OCI-LY7 (cell line): Measurements from ENCODE around the gene SLC12A8. TPM values are rescaled to one million over a fixed set of nuclear protein-coding genes. Genes with fewer than 3 reads are reported as not detected.

Experiments
- BruUV-seq: library from RNA; stranded (reverse); fragments of 400-500 nt; replicated peaks from 2 replicates; lab custom pipeline; 2021; lab: Mats Ljungman, UMichigan
- CTCF ChIA-PET: fragments of 300-600 bp; sonication (Branson Sonifier 250); formaldehyde crosslinking; loops from one replicate; lab custom pipeline; 2022; ENCODE audit warnings: antibody characterized with exemption; ENCODE audit not compliant: unreplicated experiment; lab: Charles Lee
- POLR2A ChIA-PET: fragments of 300-600 bp; sonication (Branson Sonifier 250); formaldehyde crosslinking; loops from one replicate; lab custom pipeline; 2022; ENCODE audit warnings: antibody characterized with exemption; lab: Charles Lee
- DNase-seq: peaks from one replicate; pipeline ENCODE4 v3.0.0-alpha.2; 2015; ENCODE audit warnings: low spot score
- H2AFZ ChIP-seq: fragments of 200-600 bp; sonication (generic), shearing (Covaris generic); 2 replicates; pipeline ENCODE4 v1.6.1; 2014; ENCODE audit warnings: mild to moderate bottlenecking, antibody characterized with exemption, low read length, moderate library complexity
- H3K27ac ChIP-seq: fragments of 200-600 bp; sonication (generic); 2 replicates; pipeline ENCODE4 v1.5.1; 2014; ENCODE audit warnings: mixed run types, low read depth, mild to moderate bottlenecking, moderate library complexity, low read length, inconsistent platforms; ENCODE audit not compliant: poor library complexity, severe bottlenecking
- H3K36me3 ChIP-seq: fragments of 200-600 bp; sonication (generic); 2 replicates; pipeline ENCODE4 v1.6.1; 2014; ENCODE audit warnings: mild to moderate bottlenecking, antibody characterized with exemption, low read length, moderate library complexity, mixed read lengths; ENCODE audit not compliant: insufficient read depth
- H3K4me1 ChIP-seq: fragments of 200-600 bp; sonication (generic); 2 replicates; pipeline ENCODE4 v1.5.1; 2014; ENCODE audit warnings: mild to moderate bottlenecking, low read length; ENCODE audit not compliant: insufficient read depth, poor library complexity, severe bottlenecking
- H3K4me2 ChIP-seq: fragments of 200-600 bp; sonication (generic); 2 replicates; pipeline ENCODE4 v1.6.1; 2014; ENCODE audit warnings: mild to moderate bottlenecking, low read length
- H3K4me3 ChIP-seq: fragments of 200-600 bp; sonication (generic); 2 replicates; pipeline ENCODE4 v1.5.1; 2014; ENCODE audit warnings: mild to moderate bottlenecking, low read depth, low read length; ENCODE audit not compliant: poor library complexity, severe bottlenecking
- H3K79me2 ChIP-seq: fragments of 200-600 bp; sonication (generic); 2 replicates; pipeline ENCODE4 v1.6.1; 2016; ENCODE audit warnings: low read depth, mild to moderate bottlenecking, low read length, moderate library complexity, mixed read lengths; ENCODE audit not compliant: insufficient read depth
- H3K9me2 ChIP-seq: fragments of 200-600 bp; sonication (generic); 2 replicates; pipeline ENCODE4 v1.6.1; 2016; ENCODE audit warnings: mild to moderate bottlenecking, low read length, mixed read lengths; ENCODE audit not compliant: insufficient read depth
- H3K9me3 ChIP-seq: fragments of 200-600 bp; sonication (generic); 2 replicates; pipeline ENCODE4 v1.6.1; 2014; ENCODE audit warnings: mild to moderate bottlenecking, mixed run types, low read length, mixed read lengths
- H4K20me1 ChIP-seq: fragments of 200-600 bp; sonication (generic); 2 replicates; pipeline ENCODE4 v1.6.1; 2014; ENCODE audit warnings: mild to moderate bottlenecking, antibody characterized with exemption, low read length, moderate library complexity, mixed read lengths; ENCODE audit not compliant: insufficient read depth
- EZH2phosphoT487 ChIP-seq: fragments of 200-600 bp; sonication (generic); IDR thresholded peaks from 2 replicates; pipeline ENCODE4 v1.6.1; 2018; ENCODE audit warnings: low read depth, borderline replicate concordance, mild to moderate bottlenecking, mixed run types, antibody characterized with exemption, low read length, moderate library complexity, mixed read lengths
- intact Hi-C: fragments of 100-400 bp; cut with micrococcal nuclease; formaldehyde crosslinking; loops from one replicate; pipeline ENCODE4 v1.10.0; 2022; ENCODE audit not compliant: unreplicated experiment
- total RNA-seq, 2 experiments: library from RNA; depleted of rRNA in 1 of 2; stranded (reverse); fragments of >200 nt in 1 of 2; shearing (Covaris generic) in 1 of 2; gene quantifications; 2 replicates each; pipeline ENCODE4 v1.2.3, GENCODE V29; 2014 to 2022
- TF ChIP-seq, protein P1 (sequence below): fragments of 200-600 bp; sonication (generic); conservative IDR thresholded peaks from 2 replicates; pipeline ENCODE4 v1.5.1; 2014; ENCODE audit warnings: mild to moderate bottlenecking, antibody characterized with exemption, low read length, moderate library complexity, mixed read lengths

SLC12A8 gene
- total RNA-seq, 2 experiments from 2014 or later: 0.84 to 1.0 TPM

GRCh38 chr3:125245521-125245920 is 33.0 kb upstream of the SLC12A8 start:
- Histone ChIP-seq H3K27ac (no peak overlapping the region), H2AFZ (no peak overlapping the region), H3K4me2 (no peak overlapping the region), H3K36me3 (peaks cover 4% of the 10 kb centered on the region; the same call in 1 of the 2 replicates), H3K4me3 (no peak overlapping the region), H3K9me2 (no peaks in the 10 kb centered on the region), H3K4me1 (no peaks in the 10 kb centered on the region), H3K79me2 (no peaks in the 10 kb centered on the region), H4K20me1 (no peaks in the 10 kb centered on the region), H3K9me3 (no peaks in the 10 kb centered on the region)
- ChIA-PET POLR2A (interaction anchor here (0.7 kb wide), 1 partner anchor 13 kb away, joined by 3 read pairs; no protein-coding TSS in a partner anchor), CTCF (no interaction called here)
- intact Hi-C loops: no loop called here
- BruUV-seq: no TSS peak
- DNase-seq: no peak
- TF ChIP-seq EZH2phosphoT487: no peak
- TF ChIP-seq, protein P1, sequence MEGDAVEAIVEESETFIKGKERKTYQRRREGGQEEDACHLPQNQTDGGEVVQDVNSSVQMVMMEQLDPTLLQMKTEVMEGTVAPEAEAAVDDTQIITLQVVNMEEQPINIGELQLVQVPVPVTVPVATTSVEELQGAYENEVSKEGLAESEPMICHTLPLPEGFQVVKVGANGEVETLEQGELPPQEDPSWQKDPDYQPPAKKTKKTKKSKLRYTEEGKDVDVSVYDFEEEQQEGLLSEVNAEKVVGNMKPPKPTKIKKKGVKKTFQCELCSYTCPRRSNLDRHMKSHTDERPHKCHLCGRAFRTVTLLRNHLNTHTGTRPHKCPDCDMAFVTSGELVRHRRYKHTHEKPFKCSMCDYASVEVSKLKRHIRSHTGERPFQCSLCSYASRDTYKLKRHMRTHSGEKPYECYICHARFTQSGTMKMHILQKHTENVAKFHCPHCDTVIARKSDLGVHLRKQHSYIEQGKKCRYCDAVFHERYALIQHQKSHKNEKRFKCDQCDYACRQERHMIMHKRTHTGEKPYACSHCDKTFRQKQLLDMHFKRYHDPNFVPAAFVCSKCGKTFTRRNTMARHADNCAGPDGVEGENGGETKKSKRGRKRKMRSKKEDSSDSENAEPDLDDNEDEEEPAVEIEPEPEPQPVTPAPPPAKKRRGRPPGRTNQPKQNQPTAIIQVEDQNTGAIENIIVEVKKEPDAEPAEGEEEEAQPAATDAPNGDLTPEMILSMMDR: no peak

GRCh38 chr3:125240496-125240895 is 27.9 kb upstream of the SLC12A8 start:
- POLR2A ChIA-PET: interaction anchor here (0.8 kb wide), 1 partner anchor 328 kb away, joined by 3 read pairs; no protein-coding TSS in a partner anchor
- TF ChIP-seq, protein P1: no peak
- CTCF ChIA-PET: no interaction called here

DNA sequence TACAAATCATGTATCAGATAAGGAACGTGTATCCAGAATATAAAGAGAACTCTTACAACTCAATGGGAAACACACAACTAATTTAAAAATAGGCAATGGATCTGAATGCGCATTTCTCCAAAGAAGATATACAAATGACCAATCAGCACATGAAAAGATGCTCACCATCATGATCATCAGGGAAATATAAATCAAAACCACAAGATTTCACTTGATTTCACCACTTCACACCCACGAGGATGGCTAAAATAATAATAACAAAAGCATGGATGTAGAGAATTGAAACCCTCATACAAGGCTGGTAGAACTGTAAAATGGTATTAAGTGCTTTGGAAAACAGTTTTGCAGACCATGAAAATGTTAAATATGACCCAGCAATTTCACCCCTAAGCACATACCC is 26.7 kb upstream of the SLC12A8 start:
- Histone ChIP-seq H3K4me3 (no peak overlapping the region), H3K9me2 (no peaks in the 10 kb centered on the region), H3K4me1 (no peaks in the 10 kb centered on the region), H3K9me3 (no peaks in the 10 kb centered on the region), H3K27ac (no peak overlapping the region), H4K20me1 (no peaks in the 10 kb centered on the region), H3K4me2 (no peak overlapping the region), H3K36me3 (0 out of 2 replicates have a peak, but pooled peaks cover 2% of the 10 kb centered on the region), H2AFZ (no peak overlapping the region), H3K79me2 (no peaks in the 10 kb centered on the region)
- TF ChIP-seq, protein P1: no peak
- TF ChIP-seq EZH2phosphoT487: no peak
- ChIA-PET POLR2A (no interaction called here), CTCF (no interaction called here)
- no peak for DNase-seq
- intact Hi-C loops: no loop called here
- BruUV-seq: no TSS peak

More at GRCh38 chr3:125240496-125240895, 27.9 kb upstream of the SLC12A8 start:
- Histone ChIP-seq H2AFZ (no peak overlapping the region), H3K4me3 (no peak overlapping the region), H3K27ac (no peak overlapping the region), H3K9me2 (no peaks in the 10 kb centered on the region), H4K20me1 (no peaks in the 10 kb centered on the region), H3K4me2 (no peak overlapping the region), H3K36me3 (no peaks in the 10 kb centered on the region), H3K4me1 (no peaks in the 10 kb centered on the region), H3K9me3 (no peaks in the 10 kb centered on the region), H3K79me2 (no peaks in the 10 kb centered on the region)
- intact Hi-C loops: no loop called here
- DNase-seq: no peak
- BruUV-seq: no TSS peak
